T-helper 1 cell treated with Interleukin-12 subunit alpha and Interleukin-12 subunit beta and Interleukin-4 antibody, amounts not matched to agents 30 μg/mL and 1 μg/mL, for 36 hours (primary cell): ENCODE results near the gene STRADB.

Source experiments
- H3K27ac Mint-ChIP-seq: one replicate; pipeline ENCODE4 v1.8.0; 2021; ENCODE audit warnings: mild to moderate bottlenecking, mixed read lengths
- H3K27me3 Mint-ChIP-seq: one replicate; pipeline ENCODE4 v1.8.0; 2021; ENCODE audit warnings: low read depth, mixed read lengths
- H3K36me3 Mint-ChIP-seq: one replicate; pipeline ENCODE4 v1.8.0; 2021; ENCODE audit warnings: low read depth, mixed read lengths
- H3K4me1 Mint-ChIP-seq: one replicate; pipeline ENCODE4 v1.8.0; 2021; ENCODE audit warnings: low read depth, mixed read lengths
- H3K4me3 Mint-ChIP-seq: one replicate; pipeline ENCODE4 v1.8.0; 2021; ENCODE audit warnings: mild to moderate bottlenecking, moderate library complexity, mixed read lengths
- H3K9me3 Mint-ChIP-seq: one replicate; pipeline ENCODE4 v1.8.0; 2021; ENCODE audit warnings: mixed read lengths

Gene STRADB

GRCh38 chr2:201451292-201452057 is at the start of gene STRADB, which contains the start of gene TRAK2:
Gene STRADB, plus strand, starts transcription at chr2:201451740. Its CDS starts 3,101 bp downstream, at chr2:201454841.
Gene TRAK2, minus strand, starts transcription at chr2:201451458. Its CDS starts 30,951 bp downstream, at chr2:201420507.
- H3K4me1 Mint-ChIP-seq, result peaks cover 45% of the 10 kb centered on the region
- H3K4me3 Mint-ChIP-seq, result peak within 1 kb of the TSS; percentile 94
- peaks cover 14% of the 10 kb centered on the region for H3K36me3 Mint-ChIP-seq
- H3K27me3 Mint-ChIP-seq, result peaks cover 20% of the 10 kb centered on the region
- H3K9me3 Mint-ChIP-seq, result no peaks in the 10 kb centered on the region
- H3K27ac Mint-ChIP-seq, result peak within 1 kb of the TSS; percentile 95

- Mint-ChIP-seq H3K4me1 (peaks cover 21% of the 10 kb centered on the region), H3K27me3 (no peaks in the 10 kb centered on the region), H3K27ac (no peak overlapping the region), H3K4me3 (no peak overlapping the region), H3K36me3 (peaks cover 16% of the 10 kb centered on the region), H3K9me3 (no peaks in the 10 kb centered on the region)
These were observed 49.7 kb upstream of the STRADB start for GRCh38 chr2:201401815-201402214.

GRCh38 chr2:201402651-201403562 is 48.6 kb upstream of the STRADB start:
- peaks cover 27% of the 10 kb centered on the region for H3K4me1 Mint-ChIP-seq

GRCh38 chr2:201403880-201404279 is 47.7 kb upstream of the STRADB start:
- Mint-ChIP-seq H3K27me3 (no peaks in the 10 kb centered on the region), H3K4me1 (peaks cover 27% of the 10 kb centered on the region), H3K36me3 (peaks cover 14% of the 10 kb centered on the region), H3K9me3 (no peaks in the 10 kb centered on the region), H3K4me3 (no peak overlapping the region), H3K27ac (no peak overlapping the region)

More at GRCh38 chr2:201402651-201403562, 48.6 kb upstream of the STRADB start:
- H3K9me3 Mint-ChIP-seq, result no peaks in the 10 kb centered on the region
- peaks cover 17% of the 10 kb centered on the region for H3K36me3 Mint-ChIP-seq
- H3K4me3 Mint-ChIP-seq, result no peak overlapping the region
- H3K27ac Mint-ChIP-seq, result no peak overlapping the region
- H3K27me3 Mint-ChIP-seq, result no peaks in the 10 kb centered on the region

GRCh38 chr2:201404699-201405280 is 46.8 kb upstream of the STRADB start:
- Mint-ChIP-seq H3K27me3 (no peaks in the 10 kb centered on the region), H3K27ac (no peak overlapping the region), H3K4me3 (peak overlapping the region; percentile 2), H3K9me3 (no peaks in the 10 kb centered on the region), H3K36me3 (peaks cover 10% of the 10 kb centered on the region), H3K4me1 (peaks cover 27% of the 10 kb centered on the region)

GRCh38 chr2:201406077-201406662 is 45.4 kb upstream of the STRADB start:
- Mint-ChIP-seq H3K4me1 (peaks cover 27% of the 10 kb centered on the region), H3K36me3 (peaks cover 9% of the 10 kb centered on the region), H3K27ac (no peak overlapping the region), H3K4me3 (no peak overlapping the region), H3K9me3 (no peaks in the 10 kb centered on the region), H3K27me3 (no peaks in the 10 kb centered on the region)

- peaks cover 28% of the 10 kb centered on the region for H3K4me1 Mint-ChIP-seq
- H3K27ac Mint-ChIP-seq, result no peak overlapping the region
- H3K27me3 Mint-ChIP-seq, result no peaks in the 10 kb centered on the region
- H3K9me3 Mint-ChIP-seq, result no peaks in the 10 kb centered on the region
- peaks cover 19% of the 10 kb centered on the region for H3K36me3 Mint-ChIP-seq
- H3K4me3 Mint-ChIP-seq, result no peak overlapping the region
These were observed 44.3 kb upstream of the STRADB start for GRCh38 chr2:201407265-201407664.

- Mint-ChIP-seq H3K27me3 (no peaks in the 10 kb centered on the region), H3K27ac (no peak overlapping the region), H3K4me3 (no peak overlapping the region), H3K4me1 (peaks cover 29% of the 10 kb centered on the region), H3K36me3 (peaks cover 20% of the 10 kb centered on the region), H3K9me3 (no peaks in the 10 kb centered on the region)
These were observed 42.6 kb upstream of the STRADB start for GRCh38 chr2:201408931-201409330.

GRCh38 chr2:201411421-201411820 is 40.1 kb upstream of the STRADB start:
- H3K4me3 Mint-ChIP-seq, result no peak overlapping the region
- H3K4me1 Mint-ChIP-seq, result peaks cover 12% of the 10 kb centered on the region
- H3K27ac Mint-ChIP-seq, result no peak overlapping the region
- no peaks in the 10 kb centered on the region for H3K9me3 Mint-ChIP-seq
- H3K27me3 Mint-ChIP-seq, result no peaks in the 10 kb centered on the region
- peaks cover 17% of the 10 kb centered on the region for H3K36me3 Mint-ChIP-seq

- Mint-ChIP-seq H3K4me1 (peaks cover 2% of the 10 kb centered on the region), H3K9me3 (no peaks in the 10 kb centered on the region), H3K27me3 (no peaks in the 10 kb centered on the region), H3K4me3 (no peak overlapping the region), H3K27ac (no peak overlapping the region), H3K36me3 (peaks cover 14% of the 10 kb centered on the region)
These were observed 38.4 kb upstream of the STRADB start for GRCh38 chr2:201413143-201413542.

- H3K27ac Mint-ChIP-seq, result no peak overlapping the region
- peaks cover 2% of the 10 kb centered on the region for H3K4me1 Mint-ChIP-seq
- no peaks in the 10 kb centered on the region for H3K27me3 Mint-ChIP-seq
- no peaks in the 10 kb centered on the region for H3K9me3 Mint-ChIP-seq
- peaks cover 14% of the 10 kb centered on the region for H3K36me3 Mint-ChIP-seq
- no peak overlapping the region for H3K4me3 Mint-ChIP-seq
These were observed 38.0 kb upstream of the STRADB start for GRCh38 chr2:201413552-201413951.

- H3K36me3 Mint-ChIP-seq, result peaks cover 17% of the 10 kb centered on the region
- H3K9me3 Mint-ChIP-seq, result no peaks in the 10 kb centered on the region
- H3K4me3 Mint-ChIP-seq, result no peak overlapping the region
- no peaks in the 10 kb centered on the region for H3K27me3 Mint-ChIP-seq
- H3K4me1 Mint-ChIP-seq, result peaks cover 7% of the 10 kb centered on the region
- no peak overlapping the region for H3K27ac Mint-ChIP-seq
These were observed 37.2 kb upstream of the STRADB start for GRCh38 chr2:201414099-201415023.

GRCh38 chr2:201415149-201415548 is 36.4 kb upstream of the STRADB start:
- Mint-ChIP-seq H3K27ac (no peak overlapping the region), H3K4me1 (peaks cover 11% of the 10 kb centered on the region), H3K9me3 (no peaks in the 10 kb centered on the region), H3K36me3 (peaks cover 20% of the 10 kb centered on the region), H3K4me3 (no peak overlapping the region), H3K27me3 (no peaks in the 10 kb centered on the region)
